DOHH2 (cell line): ENCODE results near the gene STPG1.

ENCODE experiments used
- EZH2phosphoT487 ChIP-seq: fragments of 200-600 bp; sonication (generic); IDR thresholded peaks from 2 replicates; pipeline ENCODE4 v1.6.1; 2017; ENCODE audit warnings: borderline replicate concordance, mild to moderate bottlenecking, antibody characterized with exemption, low read length, moderate library complexity, mixed read lengths
- TF ChIP-seq, protein P1 (sequence below): fragments of 200-600 bp; sonication (generic); IDR thresholded peaks from one replicate; pipeline ENCODE4 v1.5.1; 2014; ENCODE audit warnings: antibody characterized with exemption, mild to moderate bottlenecking, low read depth, low read length; ENCODE audit not compliant: poor library complexity, severe bottlenecking

DNA sequence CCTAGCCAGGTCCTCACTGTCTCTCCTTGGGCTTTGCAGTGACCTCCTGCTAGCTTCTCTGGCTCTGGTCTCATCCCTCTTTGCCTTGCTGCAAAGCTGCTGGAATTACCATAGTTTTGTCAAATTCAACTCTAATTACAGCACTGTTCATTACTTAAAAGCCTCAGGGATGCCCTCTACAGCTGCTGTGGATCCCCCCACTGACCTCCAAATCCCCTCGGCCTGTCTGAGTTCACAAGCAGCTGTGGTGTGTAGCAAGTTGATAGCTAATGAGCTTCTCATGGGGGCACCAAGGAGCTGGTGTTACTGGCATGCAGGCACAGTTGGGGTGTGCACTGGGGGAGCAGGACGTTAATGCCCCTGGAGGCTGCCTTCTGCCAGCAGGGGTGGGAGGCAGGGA is 26.9 kb upstream of the STPG1 start:
- TF ChIP-seq, protein P1, sequence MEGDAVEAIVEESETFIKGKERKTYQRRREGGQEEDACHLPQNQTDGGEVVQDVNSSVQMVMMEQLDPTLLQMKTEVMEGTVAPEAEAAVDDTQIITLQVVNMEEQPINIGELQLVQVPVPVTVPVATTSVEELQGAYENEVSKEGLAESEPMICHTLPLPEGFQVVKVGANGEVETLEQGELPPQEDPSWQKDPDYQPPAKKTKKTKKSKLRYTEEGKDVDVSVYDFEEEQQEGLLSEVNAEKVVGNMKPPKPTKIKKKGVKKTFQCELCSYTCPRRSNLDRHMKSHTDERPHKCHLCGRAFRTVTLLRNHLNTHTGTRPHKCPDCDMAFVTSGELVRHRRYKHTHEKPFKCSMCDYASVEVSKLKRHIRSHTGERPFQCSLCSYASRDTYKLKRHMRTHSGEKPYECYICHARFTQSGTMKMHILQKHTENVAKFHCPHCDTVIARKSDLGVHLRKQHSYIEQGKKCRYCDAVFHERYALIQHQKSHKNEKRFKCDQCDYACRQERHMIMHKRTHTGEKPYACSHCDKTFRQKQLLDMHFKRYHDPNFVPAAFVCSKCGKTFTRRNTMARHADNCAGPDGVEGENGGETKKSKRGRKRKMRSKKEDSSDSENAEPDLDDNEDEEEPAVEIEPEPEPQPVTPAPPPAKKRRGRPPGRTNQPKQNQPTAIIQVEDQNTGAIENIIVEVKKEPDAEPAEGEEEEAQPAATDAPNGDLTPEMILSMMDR = no peak
- TF ChIP-seq EZH2phosphoT487 = no peak
